GM04504 (cell line): ENCODE measurements around the gene NAV2.

ENCODE experiments used
- DNase-seq: peaks from one replicate; pipeline ENCODE4 v3.0.0-alpha.2; 2012; ENCODE audit warnings: low read depth

Gene NAV2

DNA sequence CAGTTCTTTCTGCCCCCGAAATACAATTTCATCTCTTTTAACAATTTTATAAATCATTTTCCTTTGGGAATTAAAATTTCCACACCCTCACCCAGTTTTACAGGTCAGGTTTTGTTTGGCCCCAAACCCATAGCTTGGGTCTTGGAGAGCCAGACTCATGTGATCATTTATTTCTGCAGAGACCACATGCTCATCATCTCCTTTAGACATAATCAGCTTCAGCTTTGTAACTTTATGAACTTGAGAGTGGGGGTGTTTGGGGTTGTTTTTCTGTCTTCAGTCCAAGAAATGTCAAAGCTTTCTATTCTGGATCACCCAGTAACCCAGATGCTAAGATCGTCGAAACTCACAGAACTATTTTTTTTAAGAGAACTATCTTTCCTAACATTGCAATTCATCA is 376.7 kb downstream of the NAV2 start:
- no peak for DNase-seq

DNA sequence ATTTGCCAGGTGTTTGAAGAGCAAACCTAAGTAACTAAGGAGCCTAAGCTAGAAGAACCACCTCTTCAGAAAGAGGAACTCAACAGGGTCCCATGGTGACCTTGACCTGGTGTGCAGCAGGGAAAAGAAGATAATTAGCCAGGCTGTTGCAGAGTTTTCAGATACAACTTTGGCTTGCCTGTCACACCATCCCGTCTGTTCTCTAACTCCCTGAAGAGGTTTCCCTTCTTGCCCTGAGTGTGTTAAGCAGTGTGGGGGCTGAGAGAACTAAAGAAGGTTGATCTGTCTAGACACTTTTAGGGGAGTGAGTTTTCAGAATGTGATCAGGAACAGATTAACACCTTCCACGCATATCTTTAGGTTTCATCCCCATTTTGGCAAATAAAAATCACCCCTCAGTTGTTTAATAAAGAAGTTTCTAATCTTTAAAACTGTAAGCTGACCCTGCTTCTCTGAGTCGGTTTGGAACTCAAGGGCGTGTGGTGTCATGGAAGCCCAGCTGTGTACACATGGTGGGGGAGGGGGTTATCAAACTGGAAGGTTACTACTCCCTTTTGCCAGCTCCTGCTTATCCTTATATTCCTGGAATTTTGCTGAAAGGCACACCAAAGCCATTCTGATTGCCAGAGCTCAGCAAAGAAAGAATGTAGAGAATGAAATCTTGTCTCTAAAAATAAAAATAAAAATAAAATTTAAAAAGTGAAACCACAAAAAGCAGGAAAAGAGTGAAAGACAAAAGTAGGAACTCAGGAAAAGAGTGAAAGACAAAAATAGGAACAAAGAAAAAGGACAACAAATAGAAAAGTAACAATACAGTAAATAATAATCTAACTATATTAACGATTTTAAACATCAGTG is 377.4 kb downstream of the NAV2 start:
- no peak for DNase-seq

DNA sequence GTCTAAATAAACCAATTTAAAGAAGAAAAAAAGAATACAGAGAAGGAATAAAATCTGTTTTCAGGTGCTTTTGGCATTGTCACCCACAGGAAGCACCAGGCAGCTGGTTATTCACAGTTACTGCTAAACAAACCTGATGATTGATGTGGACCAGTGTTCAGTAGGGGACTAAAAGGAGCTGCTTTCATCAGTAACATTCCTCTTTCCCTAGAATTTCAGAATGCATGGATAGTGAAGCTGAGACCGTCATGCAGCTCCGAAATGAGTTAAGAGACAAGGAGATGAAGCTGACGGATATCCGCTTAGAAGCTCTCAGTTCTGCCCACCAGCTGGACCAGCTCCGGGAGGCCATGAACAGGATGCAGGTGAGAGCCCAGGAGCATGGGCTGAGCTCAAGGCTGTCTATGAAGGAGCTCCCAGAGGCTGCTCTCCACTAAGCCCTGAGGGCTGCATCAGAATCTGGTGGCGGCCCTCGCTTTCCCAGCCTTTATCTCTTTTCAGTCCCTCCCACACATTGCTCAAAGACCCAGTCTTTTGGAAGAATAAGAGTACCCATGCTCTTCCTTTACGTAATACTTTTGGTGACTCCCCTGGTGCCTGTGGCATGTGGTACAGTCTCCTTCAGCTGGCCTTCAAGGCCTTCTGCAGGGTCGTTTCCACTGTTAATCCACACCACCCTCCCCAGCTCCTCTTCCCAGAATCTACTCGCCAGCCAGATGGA is 378.2 kb downstream of the NAV2 start:
- no peak for DNase-seq

DNA sequence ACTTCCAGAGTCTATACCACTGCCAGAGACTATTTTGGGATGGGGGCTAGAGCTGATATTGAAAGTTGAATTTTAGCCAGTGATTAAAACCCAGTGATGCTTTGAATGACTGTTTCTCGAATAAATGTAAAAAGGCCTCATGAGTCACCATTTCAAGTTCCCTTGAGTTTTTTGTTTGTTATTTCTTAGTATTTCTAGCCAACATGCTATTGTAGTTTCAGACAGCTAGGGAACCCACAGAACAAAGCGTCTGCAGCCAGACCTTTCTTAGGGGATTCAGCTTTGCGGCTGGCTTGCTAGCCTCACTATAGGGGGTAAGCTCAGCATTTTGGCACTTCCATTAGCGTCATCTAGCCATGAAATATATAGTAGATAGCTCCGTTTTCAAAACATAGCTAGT is 381.1 kb downstream of the NAV2 start:
- no peak for DNase-seq

DNA sequence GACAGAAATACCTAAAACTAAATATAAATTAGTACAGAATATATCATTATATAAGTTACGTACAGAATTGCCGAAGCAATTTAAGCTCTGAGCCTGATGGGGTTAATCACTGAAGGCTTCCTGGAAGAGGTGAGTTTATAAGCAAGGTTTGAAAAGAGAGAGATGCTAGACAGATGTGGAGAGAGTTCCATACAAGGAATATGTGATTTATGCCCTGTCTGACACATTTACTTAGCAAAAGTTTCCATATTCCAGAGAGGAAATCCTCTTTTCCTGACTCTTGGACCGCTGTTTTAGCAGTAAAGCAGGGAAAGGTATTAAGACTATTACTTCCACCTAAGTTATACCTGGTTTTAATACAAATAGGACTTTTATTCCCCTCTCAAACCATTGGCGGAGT is 382.6 kb downstream of the NAV2 start:
- DNase-seq = no peak

DNA sequence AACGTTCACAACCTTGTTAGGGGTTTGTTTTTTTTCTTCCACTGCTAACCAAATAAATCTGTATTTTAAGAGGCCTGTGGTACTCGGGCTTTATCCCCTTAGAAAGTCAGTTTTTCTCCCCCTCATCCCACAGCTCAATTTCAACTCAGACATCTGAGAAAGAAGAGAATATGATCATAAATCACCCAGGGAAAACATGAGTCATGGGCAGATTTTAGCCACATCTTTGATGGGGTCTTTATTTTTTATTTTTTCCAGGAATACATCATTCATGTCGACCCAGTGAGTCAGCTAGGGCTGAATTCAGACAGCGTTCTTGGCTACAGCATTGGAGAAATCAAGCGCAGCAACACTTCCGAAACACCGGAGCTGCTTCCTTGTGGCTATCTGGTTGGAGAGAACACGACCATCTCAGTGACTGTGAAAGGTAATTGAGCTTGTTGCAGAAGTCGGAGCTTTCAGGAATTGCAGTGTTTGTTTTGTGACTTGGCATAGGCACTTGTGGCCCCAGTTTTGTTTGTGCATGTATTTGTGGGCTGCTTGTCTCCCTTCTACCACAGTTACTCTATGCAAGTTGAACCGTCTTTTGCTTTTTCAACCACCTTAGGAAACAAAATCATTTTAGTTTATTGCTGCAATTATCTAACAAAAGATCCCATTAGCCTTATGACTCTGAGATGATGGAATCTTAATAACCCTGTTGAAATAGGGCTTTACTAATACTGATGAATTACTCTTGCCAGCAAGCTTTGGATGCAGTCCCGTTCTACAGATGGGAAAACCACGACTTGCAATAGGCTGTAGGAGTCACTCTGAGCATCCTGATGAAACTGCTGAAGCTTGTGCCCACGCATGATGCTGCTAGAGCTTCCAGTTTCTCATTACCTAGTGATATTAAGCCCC is 384.9 kb downstream of the NAV2 start:
- DNase-seq = peak; percentile 93

DNA sequence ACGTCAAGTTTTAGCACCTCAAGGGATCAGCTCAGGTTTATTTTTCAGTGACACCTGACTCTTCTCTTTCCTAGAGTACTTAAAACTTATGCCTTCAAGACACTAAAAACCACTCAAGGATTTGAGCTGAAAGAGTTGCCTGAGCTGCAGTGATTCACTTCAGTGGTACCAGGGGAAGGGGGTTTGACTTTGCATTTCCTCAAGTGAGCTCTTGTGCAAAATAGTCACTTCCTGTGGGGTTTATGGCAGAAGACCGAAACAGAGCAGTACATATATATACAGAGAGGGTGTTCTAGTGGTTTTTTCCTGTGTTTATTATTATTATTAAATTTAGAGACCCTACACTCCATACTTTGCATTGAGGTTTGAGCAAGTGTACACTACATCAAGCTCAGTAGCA is 386.9 kb downstream of the NAV2 start:
- no peak for DNase-seq

DNA sequence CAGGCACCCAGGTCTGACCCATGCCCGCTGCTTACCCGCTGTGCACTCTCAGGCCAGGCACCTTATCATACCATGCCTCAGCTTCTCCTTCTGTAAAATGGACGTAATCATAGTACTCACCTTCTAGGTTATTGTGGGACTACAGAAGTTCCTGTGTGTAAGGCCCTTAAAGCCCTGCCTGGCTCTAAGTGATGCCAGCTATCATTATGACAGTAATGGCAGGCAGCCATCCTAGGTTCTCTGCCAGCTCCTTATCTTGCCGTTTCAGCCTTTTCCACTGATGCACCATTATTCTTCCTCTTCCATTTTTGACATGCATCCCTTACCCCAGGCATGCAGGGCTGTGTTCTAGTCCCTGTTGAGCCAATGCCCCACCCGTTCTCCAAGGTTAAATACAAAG is 389.8 kb downstream of the NAV2 start:
- DNase-seq = no peak

DNA sequence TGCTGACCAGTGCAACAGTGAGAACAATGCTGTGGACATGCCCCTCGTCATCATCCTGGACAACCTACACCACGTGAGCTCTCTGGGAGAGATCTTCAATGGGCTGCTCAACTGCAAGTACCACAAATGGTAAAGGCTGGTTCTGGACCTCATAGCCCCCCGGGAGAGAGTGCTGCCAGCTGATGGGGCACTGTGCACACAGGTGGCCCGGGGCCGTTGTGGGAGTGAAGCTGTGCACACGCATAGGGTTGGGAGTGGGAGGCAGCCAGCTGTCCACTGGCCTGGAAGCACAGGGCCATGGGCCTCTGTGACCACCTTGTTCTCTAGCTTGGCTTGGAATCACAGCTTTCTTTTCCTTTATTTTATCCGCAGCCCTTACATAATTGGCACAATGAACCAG is 390.6 kb downstream of the NAV2 start:
- DNase-seq = no peak

DNA sequence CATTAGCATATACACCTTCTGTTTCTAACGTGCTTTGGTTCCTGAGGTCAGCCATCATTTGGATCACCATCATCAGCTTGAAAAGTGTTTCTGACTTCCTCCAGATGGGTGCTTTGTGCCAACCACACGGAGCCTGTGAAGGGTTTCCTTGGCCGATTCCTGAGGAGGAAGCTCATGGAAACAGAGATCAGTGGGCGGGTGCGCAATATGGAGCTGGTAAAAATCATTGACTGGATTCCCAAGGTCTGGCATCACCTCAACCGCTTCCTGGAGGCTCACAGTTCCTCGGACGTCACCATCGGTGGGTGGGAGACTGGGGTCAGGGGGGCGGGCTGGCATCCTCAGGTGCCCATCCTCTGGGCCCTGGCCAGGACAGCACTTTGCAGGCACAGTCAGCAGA is 392.8 kb downstream of the NAV2 start:
- no peak for DNase-seq

DNA sequence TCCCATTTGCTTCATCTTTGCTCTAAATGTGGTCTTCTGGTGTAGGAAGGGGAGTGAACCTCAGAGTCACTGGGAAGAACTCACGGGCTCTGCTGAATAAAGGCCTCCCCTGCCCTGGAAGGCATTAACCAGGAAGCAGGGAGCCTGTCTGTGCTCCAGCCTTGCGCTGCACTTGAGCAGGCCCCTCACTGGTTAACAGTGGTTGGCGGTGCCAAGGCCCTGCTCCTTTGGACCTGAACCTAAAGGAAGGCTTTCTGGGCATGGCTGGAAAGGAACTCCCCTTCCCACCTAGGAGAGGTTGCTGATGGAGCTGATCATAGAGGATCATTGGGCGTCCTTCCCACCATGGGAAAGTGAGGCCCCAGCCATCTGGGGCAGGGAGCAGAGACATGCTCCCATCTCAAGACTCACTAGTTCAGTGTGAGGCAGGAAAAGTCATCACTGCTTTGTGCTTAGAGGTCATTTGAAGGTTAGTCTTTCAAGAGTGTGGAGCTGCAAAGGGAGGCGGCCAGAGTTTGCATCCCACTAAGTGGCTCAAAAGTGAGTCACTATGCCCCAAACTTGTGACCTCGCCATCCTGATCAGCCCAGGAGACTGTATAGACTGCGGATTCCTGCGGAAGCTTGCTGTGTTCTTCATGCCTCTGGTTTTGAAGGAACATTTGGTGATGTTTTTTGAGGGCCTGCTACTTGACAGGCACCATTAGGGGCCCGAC is 397.3 kb downstream of the NAV2 start:
- no peak for DNase-seq

DNA sequence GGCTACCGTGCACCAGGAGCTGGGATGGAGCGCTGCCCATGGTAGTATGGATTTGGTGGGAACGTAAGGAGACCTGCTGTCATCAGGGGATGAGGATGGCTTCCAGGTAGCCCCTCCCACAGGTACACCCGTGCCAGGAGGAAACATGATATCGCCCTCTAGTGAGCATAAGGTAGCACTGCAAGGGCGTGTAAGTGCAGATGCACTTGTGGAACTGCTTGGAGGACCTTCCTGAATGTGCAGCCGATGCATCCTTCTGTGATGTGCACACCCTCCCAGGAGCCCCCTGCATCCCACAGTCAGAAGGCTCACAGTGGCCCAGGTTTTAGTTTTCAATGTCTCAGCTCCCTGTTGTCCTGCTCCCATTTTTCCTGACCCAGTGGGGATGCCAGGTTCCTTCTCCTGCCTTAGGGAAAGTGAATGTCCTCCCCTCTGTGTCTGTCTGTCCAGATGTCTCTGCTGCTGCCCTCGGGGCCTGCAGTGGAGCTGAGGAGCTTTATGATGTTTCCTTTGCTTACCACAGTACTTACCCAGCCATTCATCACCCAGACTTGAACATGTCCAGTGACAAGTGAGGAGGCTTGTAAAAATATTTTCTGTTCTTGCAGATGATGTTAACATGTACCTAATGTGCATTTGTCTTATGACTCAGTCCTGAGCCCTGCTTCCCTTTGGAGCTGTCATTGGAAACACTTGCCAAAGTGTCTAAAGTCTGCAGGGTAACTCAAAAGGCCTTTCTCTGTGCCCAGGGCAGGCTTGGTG is 398.5 kb downstream of the NAV2 start:
- DNase-seq = peak; percentile 93

DNA sequence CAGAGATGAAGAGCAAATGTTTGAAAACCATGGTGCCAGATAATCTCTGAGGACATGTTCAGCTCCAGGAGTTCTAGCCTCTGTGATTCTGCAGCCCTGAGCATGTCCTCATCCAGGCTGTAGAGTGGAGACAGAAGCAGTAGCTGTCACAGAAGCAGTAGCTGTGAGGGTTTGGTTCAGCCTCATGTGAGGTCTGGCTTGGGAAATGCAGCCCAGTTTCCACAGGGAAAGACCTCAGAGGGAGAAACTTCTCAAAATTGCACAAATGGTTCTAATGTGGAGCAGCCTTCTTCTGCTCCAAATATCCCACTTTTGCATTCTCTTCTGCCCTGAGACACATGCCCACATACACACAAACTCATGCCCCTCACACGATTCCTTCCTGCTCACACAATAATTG is 399.2 kb downstream of the NAV2 start:
- no peak for DNase-seq

DNA sequence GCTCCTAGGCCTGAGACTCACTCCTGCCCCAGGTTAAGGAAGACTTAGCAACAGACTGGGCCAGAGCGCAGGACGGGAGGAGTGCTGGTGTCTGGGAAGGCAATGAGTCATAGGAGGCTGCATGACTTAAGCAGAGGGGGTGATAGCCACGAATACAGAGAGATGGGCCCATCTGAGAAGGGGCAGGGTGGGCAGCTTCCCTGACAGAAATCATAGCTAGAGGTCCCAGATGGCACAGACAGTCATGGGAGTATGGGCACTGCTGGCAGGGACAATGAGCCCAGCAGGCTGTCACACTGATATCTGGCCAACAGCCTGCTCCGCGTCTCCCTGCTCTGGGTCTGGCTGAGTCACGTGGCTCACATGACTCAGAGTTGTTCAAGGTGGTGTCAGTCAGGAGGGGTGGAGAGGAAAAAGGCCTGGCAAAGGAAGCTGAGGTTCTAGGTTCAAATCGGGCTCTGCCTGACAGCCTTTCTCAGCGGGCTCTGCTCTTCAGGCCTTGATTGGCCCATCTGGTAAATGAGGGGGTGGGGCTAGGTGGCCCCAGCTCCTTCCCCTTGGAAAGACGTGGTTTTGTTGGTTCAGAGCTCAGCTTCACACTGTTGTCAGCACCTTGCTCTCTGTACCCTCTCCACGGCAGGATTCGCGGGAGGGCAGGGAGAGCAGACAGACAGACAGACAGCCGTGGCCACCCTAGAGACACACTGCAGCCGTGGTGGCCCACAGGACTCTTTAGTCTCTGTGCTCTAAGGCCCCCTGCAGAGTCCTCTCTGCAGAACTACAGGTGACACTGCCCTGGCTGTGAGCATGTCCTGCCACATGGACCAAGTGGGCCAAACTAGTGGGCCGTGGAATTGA is 399.9 kb downstream of the NAV2 start:
- peak; percentile 87 for DNase-seq

DNA sequence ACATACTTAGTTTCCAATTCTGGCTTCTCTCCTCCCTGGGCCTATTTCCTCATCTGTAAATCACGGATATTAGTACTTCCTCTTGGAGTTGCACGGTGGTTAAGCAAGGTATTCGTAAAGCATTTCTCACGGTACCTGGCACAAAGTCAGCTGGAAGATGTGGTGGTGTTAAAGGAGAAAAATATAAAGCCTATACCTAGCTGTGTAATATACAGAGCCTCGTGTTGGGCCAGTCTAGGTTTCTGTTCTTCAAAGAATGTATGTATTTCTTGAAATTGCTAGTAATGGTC is 400.5 kb downstream of the NAV2 start:
- no peak for DNase-seq

DNA sequence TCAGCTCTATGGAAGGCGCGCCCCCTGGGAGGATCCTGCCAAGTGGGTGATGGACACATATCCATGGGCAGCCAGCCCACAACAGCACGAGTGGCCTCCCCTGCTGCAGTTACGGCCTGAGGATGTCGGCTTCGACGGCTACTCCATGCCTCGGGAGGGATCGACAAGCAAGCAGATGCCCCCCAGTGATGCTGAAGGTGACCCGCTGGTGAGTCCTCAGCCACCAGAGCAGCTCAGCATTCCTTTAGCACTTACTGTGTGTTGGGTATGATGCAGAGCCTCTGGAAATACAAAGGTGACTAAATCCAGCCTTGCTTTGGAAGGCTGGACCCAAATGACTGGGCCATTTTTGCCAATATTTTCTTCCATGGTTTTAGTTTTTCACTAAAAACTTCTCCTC is 402.0 kb downstream of the NAV2 start:
- DNase-seq = no peak

DNA sequence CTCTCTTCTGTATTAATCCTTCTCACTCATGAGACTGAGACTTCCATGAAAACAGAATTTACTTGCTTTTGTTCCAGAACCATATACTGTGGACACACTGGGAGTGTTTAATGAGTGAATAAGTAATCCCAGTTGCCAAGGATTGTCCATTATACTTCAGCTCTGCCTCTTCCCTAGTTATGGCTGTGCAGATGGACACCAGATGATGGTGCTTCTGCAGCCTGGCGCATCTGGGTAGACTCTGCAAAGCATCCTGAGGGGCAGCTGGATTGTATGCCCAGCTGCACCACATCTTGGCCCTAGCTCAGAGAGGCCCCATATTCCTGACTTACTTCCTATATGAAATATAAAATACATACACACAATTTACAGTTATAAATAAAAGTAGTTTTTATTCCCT is 404.2 kb downstream of the NAV2 start:
- peak; percentile 44 for DNase-seq

DNA sequence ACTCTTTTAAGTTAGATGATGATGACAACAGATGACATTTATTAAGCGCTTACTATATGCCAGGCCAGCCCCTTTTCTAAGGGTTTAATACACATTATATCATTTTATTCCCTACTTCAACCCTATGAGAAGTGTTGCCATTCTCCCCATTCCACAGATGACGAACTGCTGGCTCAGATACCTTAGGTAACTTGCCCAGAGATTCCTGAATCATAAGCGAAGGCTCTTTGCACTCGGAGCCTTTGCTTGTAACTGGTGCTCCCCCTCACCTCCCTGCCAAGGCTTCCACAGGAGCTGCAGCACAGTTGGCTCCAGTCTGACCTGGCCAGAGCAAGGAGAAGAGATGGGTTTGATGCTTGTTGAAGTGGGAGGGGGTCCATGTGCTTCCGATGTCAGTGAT is 404.7 kb downstream of the NAV2 start:
- no peak for DNase-seq

DNA sequence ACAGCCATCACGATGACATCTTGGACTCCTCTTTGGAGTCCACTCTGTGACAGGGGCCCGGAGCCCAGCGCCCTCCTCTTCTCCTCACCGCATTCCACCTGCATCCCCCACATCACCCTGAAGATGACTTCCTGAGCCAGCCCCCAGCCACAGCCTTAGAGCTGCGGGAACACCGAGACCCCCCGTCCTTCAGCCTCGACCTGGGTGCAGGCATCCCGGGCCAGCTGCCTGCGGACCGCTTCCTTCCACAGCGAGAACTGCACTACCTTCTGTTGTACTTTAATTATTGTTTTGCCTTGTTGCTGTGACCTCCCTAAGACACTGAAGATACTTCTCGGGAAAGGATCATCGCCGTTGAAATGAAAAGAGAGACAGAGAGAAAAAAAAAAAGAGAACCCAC is 405.6 kb downstream of the NAV2 start:
- no peak for DNase-seq

DNA sequence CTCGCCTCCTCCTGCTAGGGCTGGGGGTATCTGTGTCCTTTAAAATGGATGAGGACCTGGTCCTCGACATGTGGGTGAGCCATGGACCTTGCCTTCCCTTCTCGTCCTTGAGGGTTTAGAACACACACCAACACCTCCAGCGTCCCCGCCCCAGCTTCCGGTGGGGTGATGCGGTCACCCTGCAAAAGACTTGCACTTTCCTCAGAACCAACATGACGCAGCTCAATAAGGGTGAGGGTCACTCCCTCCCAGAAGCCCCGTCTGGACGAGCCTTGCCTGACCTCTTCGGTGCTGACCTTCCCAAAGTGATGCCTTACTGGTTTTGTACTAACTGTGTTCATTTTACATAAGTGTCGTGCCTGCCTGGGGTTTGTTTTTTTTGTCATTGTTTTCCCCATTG is 406.7 kb downstream of the NAV2 start:
- no peak for DNase-seq
